ENCODE measurements around the gene FYN.

FYN gene

GRCh38 chr6:111706841-111707391, 166.3 kb downstream of the FYN start:
- H3K27ac ChIP-seq (ENCODE audit: extremely low read depth, low read depth, low read length): no peak overlapping the region
- ChIA-PET POLR2A (no interaction called here), CTCF (interaction anchor here (1.3 to 9.2 kb wide), 2 partner anchors 41 to 335 kb away, joined by 4 to 139 read pairs; no protein-coding TSS in a partner anchor)
- no peak overlapping the region for H3K4me3 ChIP-seq (ENCODE audit: low read depth, low read length)
- peaks cover 0 to 58% of the 10 kb centered on the region in 2 experiments for H3K36me3 ChIP-seq (ENCODE audit: control insufficient read depth in 2 of 2, insufficient read depth in 1 of 2, low read length in 2 of 2)
- peaks cover 5% of the 10 kb centered on the region for H3K4me1 ChIP-seq (ENCODE audit: control insufficient read depth, insufficient read depth, low read length)
- no peaks in the 10 kb centered on the region for H3K9me3 ChIP-seq (ENCODE audit: control insufficient read depth, insufficient read depth, low read depth, low read length)
- TF ChIP-seq ZNF394 (tag by site-specific recombination; IDR thresholded peaks at IDR 0.05; ENCODE audit: borderline replicate concordance) (no peak), ZNF677 (tag by site-specific recombination; IDR thresholded peaks at IDR 0.05) (no peak), ZBTB7A (tag by site-specific recombination; IDR thresholded peaks at IDR 0.05; ENCODE audit: low read depth) (no peak), ZNF350 (tag by site-specific recombination; IDR thresholded peaks at IDR 0.05) (no peak), ZNF121 (tag by site-specific recombination; IDR thresholded peaks at IDR 0.05) (no peak), PRDM2 (tag by site-specific recombination; IDR thresholded peaks at IDR 0.05; ENCODE audit: borderline replicate concordance) (no peak), ZNF423 (tag by site-specific recombination; IDR thresholded peaks at IDR 0.05) (no peak), ZNF19 (tag by site-specific recombination; IDR thresholded peaks at IDR 0.05; ENCODE audit: low read depth) (no peak), ZNF239 (tag by site-specific recombination; IDR thresholded peaks at IDR 0.05) (no peak), ZSCAN16 (tag by site-specific recombination; IDR thresholded peaks at IDR 0.05) (no peak), ZNF18 (tag by site-specific recombination; IDR thresholded peaks at IDR 0.05) (no peak), ZNF548 (tag by site-specific recombination; IDR thresholded peaks at IDR 0.05) (no peak), GLI2 (tag by site-specific recombination; IDR thresholded peaks at IDR 0.05; ENCODE audit: borderline replicate concordance, low read depth) (no peak), ZIC2 (tag by site-specific recombination; IDR thresholded peaks at IDR 0.05) (no peak), ZNF571 (tag by site-specific recombination; IDR thresholded peaks at IDR 0.05) (no peak)
- TF ChIP-seq, protein P1, sequence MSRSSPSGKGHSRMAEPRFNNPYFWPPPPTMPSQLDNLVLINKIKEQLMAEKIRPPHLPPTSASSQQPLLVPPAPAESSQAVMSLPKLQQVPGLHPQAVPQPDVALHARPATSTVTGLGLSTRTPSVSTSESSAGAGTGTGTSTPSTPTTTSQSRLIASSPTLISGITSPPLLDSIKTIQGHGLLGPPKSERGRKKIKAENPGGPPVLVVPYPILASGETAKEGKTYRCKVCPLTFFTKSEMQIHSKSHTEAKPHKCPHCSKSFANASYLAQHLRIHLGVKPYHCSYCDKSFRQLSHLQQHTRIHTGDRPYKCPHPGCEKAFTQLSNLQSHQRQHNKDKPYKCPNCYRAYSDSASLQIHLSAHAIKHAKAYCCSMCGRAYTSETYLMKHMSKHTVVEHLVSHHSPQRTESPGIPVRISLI (tag by site-specific recombination; IDR thresholded peaks at IDR 0.05): no peak

DNA sequence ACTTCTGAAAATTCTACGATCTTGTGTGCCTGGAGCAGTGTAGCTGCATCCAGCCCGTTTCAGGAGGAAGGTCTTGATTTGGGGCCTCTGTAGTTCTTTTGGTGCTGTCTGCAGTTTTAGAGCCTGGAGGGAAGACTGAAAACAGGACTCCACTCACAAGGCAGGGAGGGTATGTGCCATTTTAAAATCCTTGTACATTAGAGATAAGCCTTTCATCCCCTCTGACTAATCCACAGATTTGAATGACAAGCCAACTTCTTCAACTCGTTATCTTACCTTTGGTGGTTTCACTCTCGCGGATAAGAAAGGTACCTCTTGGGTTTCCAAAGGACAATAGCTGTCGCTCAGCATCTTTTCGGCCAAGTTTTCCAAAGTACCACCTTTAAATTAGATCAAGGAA, 169.5 kb downstream of the FYN start:
- Histone ChIP-seq H3K36me3 (ENCODE audit: control insufficient read depth in 2 of 2, insufficient read depth in 1 of 2, low read length in 2 of 2) (peaks cover 8 to 76% of the 10 kb centered on the region in 2 experiments), H3K4me1 (ENCODE audit: control insufficient read depth, insufficient read depth, low read length) (no peaks in the 10 kb centered on the region), H3K4me3 (ENCODE audit: low read depth, low read length) (no peak overlapping the region), H3K27ac (ENCODE audit: extremely low read depth, low read depth, low read length) (no peak overlapping the region), H3K9me3 (ENCODE audit: control insufficient read depth, insufficient read depth, low read depth, low read length) (no peaks in the 10 kb centered on the region)
- POLR2A ChIA-PET: no interaction called here
- CTCF ChIA-PET: interaction anchor here (1.8 to 9.2 kb wide), 2 partner anchors 338 to 445 kb away, joined by 10 to 139 read pairs; a partner anchor contains a TSS
- TF ChIP-seq ZNF518A (tag by site-specific recombination; conservative IDR thresholded peaks at IDR 0.05; ENCODE audit: low read depth) (no peak), ZNF658 (tag by site-specific recombination; IDR thresholded peaks at IDR 0.05) (no peak), ZNF624 (tag by site-specific recombination; IDR thresholded peaks at IDR 0.05) (no peak), TRIM28 (IDR thresholded peaks at IDR 0.05; ENCODE audit: borderline replicate concordance, low read length) (no peak), ZNF221 (tag by site-specific recombination; IDR thresholded peaks at IDR 0.05; ENCODE audit: borderline replicate concordance) (no peak), ZNF311 (tag by site-specific recombination; IDR thresholded peaks at IDR 0.05; ENCODE audit: borderline replicate concordance) (no peak)

Data from HEK293 (cell line).